Muscle of back (tissue), 10 donors: Measurements from ENCODE around the gene CHCHD1. TPM values are rescaled to one million over a fixed set of nuclear protein-coding genes. Genes with fewer than 3 reads are reported as not detected.

ENCODE experiments used
- polyA plus RNA-seq, 10 donors: library from polyadenylated mRNA; unstranded; fragments of 120-200 nt; gene quantifications; one replicate each; pipeline ENCODE4 v1.2.1, GENCODE V29; 2013; ENCODE audit not compliant: insufficient read length in 10 of 10

The CHCHD1 gene
- polyA plus RNA-seq, 10 donors, result 27.8 to 37.4 (median 33.1) TPM

Other genes with a start within 250 kb of the CHCHD1 start
- gene USP54, start 190.7 kb upstream of the CHCHD1 start, polyA plus RNA-seq, result 10 to 100 TPM in 9 of 10 donors, 1 to 10 TPM in 1; 9.7 to 28.3 (median 15.8) TPM
- 100 to 1,000 TPM; 161 to 618 (median 528) TPM for gene MYOZ1, start 140.6 kb upstream of the CHCHD1 start, polyA plus RNA-seq
- 100 to 1,000 TPM in 9 of 10 donors, 10 to 100 TPM in 1; 90.0 to 271 (median 190) TPM for gene SYNPO2L, start 126.0 kb upstream of the CHCHD1 start, polyA plus RNA-seq
- 10 to 100 TPM in 5 of 10 donors, 1 to 10 TPM in 5; 3.3 to 22.8 (median 9.9) TPM for gene AGAP5, start 83.9 kb upstream of the CHCHD1 start, polyA plus RNA-seq
- gene SEC24C, start 37.7 kb upstream of the CHCHD1 start, polyA plus RNA-seq, result 10 to 100 TPM; 43.1 to 55.6 (median 48.8) TPM
- gene ZSWIM8, start 3.6 kb downstream of the CHCHD1 start, polyA plus RNA-seq, result 10 to 100 TPM; 53.3 to 85.7 (median 67.2) TPM
- gene NDST2, start 29.6 kb downstream of the CHCHD1 start, polyA plus RNA-seq, result 10 to 100 TPM; 13.3 to 23.4 (median 20.4) TPM
- 10 to 100 TPM; 20.6 to 33.8 (median 28.1) TPM for gene CAMK2G, start 92.5 kb downstream of the CHCHD1 start, polyA plus RNA-seq
- gene PLAU, start 129.1 kb downstream of the CHCHD1 start, polyA plus RNA-seq, result 10 to 100 TPM; 22.4 to 39.2 (median 28.3) TPM
- 100 to 1,000 TPM; 113 to 182 (median 137) TPM for gene VCL, start 216.1 kb downstream of the CHCHD1 start, polyA plus RNA-seq